ENCODE results near the gene SPATA2. TPM values are rescaled to one million over a fixed set of nuclear protein-coding genes. Genes with fewer than 3 reads are reported as not detected.

Gene SPATA2
- total and polyA plus RNA-seq, 2 experiments from 2014 or later = 3.1 to 4.6 TPM

DNA sequence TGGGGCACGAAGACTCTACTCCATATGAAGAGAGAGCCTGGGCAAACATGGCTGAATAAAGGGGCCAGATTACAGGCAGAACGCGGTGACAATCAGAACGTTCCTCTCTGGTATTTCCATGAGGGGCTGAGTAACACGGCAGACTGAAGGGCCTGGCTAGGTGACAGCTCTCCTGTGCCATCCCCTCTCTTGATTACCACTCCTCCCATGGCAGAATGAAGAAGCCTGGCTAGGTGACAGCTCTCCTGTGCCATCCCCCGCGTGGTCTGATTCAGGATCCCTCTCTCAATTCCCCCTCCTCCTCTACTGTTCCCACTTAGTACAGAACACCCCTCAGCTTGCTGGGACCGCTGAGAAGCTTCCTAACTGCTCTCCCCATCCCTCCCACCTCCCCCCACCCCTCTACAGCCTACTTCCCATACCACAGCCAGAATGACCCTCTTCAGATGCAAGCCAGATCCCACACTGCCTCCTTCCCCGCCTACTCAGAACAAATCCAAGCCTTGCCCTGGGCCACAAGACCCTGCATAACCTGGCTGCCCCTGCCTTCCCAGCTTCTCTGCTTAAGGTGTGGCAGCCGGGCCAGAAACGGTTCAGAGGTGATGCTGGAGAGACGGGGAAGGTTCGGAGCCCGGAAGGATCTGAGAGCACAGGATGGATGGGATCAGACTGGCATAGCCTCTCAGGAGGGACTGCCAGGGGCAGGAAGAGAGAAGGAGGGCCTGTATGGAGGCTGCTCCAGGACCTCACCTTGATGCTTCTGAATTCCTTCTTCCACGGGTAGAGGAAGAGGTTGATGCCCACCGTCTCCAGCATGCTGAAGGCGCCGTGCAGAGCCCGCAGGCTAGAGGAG, 7.7 kb downstream of the SPATA2 start:
- H3K9me3 ChIP-seq (ENCODE audit: low read depth) = no peaks in the 10 kb centered on the region
- in situ Hi-C loops (cut with MboI) = no loop called here
- no peaks in the 10 kb centered on the region for H3K27me3 ChIP-seq (replicated peaks; ENCODE audit: insufficient read depth)
- 91 to 94% methylated on average over 16 to 19 of the region's 19 CpGs for WGBS, 2 experiments (ENCODE audit: low coverage in 1 of 2, low lambda C conversion rate in 2 of 2, missing lambda C conversion rate in 2 of 2)
- no peak overlapping the region for H3K4me2 ChIP-seq (ENCODE audit: unreplicated experiment)
- no peak overlapping the region for H3K9ac ChIP-seq
- no peak overlapping the region for H3K27ac ChIP-seq
- H3F3A ChIP-seq (ENCODE audit: insufficient read depth) = no peaks in the 10 kb centered on the region
- H3K36me3 ChIP-seq (ENCODE audit: low read depth) = peaks cover 18% of the 10 kb centered on the region; the same call in 1 of the 2 replicates
- no peak for TF ChIP-seq EZH2 (IDR thresholded peaks at IDR 0.05; ENCODE audit: insufficient read depth, poor library complexity, severe bottlenecking)
- TF ChIP-seq EZH2phosphoT487 (IDR thresholded peaks at IDR 0.05; ENCODE audit: insufficient read depth, low read depth) = no peak
- H3K4me1 ChIP-seq (ENCODE audit: insufficient read depth) = no peaks in the 10 kb centered on the region
- peaks cover 52% of the 10 kb centered on the region for H3K79me2 ChIP-seq (ENCODE audit: insufficient read depth)
- no peaks in the 10 kb centered on the region for H3K9me2 ChIP-seq (ENCODE audit: insufficient read depth)
- no peaks in the 10 kb centered on the region for H4K20me1 ChIP-seq (ENCODE audit: insufficient read depth)
- no peak for DNase-seq
- H2AFZ ChIP-seq = no peak overlapping the region
- no peak overlapping the region for H3K4me3 ChIP-seq

DNA sequence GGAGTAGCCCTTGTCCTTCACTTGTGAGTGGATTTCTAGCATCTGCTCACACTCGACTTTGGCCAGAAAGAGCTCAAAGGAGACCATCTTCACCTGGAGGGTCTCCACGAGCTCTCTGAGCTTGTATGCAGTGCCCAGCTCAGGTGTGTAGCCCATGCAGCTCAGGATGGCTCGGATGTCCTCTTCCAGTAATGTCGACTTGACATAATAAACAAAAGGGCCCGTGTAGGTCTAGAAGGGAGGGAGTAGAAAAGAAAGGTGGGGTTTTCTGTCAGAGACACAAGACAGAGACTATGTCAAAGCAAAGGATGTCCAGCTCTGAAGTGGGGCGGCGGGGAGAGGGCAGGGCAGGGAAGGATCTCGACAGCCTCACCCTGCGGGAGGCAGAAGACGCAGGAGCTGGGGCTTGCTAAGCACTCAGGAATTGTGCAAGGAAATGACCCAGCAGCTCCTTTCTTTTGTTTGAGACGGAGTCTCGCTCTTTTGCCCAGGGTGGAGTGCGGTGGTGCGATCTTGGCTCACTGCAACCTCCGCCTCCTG, 8.6 kb downstream of the SPATA2 start:
- Histone ChIP-seq H3K9me3 (ENCODE audit: low read depth) (no peaks in the 10 kb centered on the region), H3K4me3 (no peak overlapping the region), H3K79me2 (ENCODE audit: insufficient read depth) (peaks cover 42% of the 10 kb centered on the region), H3K27me3 (replicated peaks; ENCODE audit: insufficient read depth) (no peaks in the 10 kb centered on the region), H3F3A (ENCODE audit: insufficient read depth) (no peaks in the 10 kb centered on the region), H4K20me1 (ENCODE audit: insufficient read depth) (no peaks in the 10 kb centered on the region), H3K4me2 (ENCODE audit: unreplicated experiment) (no peak overlapping the region), H3K4me1 (ENCODE audit: insufficient read depth) (no peaks in the 10 kb centered on the region), H3K9ac (no peak overlapping the region), H3K27ac (no peak overlapping the region), H2AFZ (no peak overlapping the region), H3K9me2 (ENCODE audit: insufficient read depth) (no peaks in the 10 kb centered on the region), H3K36me3 (ENCODE audit: low read depth) (peaks cover 18% of the 10 kb centered on the region; the same call in 1 of the 2 replicates)
- TF ChIP-seq EZH2phosphoT487 (IDR thresholded peaks at IDR 0.05; ENCODE audit: insufficient read depth, low read depth) = no peak
- TF ChIP-seq EZH2 (IDR thresholded peaks at IDR 0.05; ENCODE audit: insufficient read depth, poor library complexity, severe bottlenecking) = no peak
- no peak for DNase-seq
- WGBS, 2 experiments (ENCODE audit: low coverage in 1 of 2, low lambda C conversion rate in 2 of 2, missing lambda C conversion rate in 2 of 2) = 88 to 94% methylated on average over 15 of the region's 15 CpGs
- in situ Hi-C loops (cut with MboI) = no loop called here

DNA sequence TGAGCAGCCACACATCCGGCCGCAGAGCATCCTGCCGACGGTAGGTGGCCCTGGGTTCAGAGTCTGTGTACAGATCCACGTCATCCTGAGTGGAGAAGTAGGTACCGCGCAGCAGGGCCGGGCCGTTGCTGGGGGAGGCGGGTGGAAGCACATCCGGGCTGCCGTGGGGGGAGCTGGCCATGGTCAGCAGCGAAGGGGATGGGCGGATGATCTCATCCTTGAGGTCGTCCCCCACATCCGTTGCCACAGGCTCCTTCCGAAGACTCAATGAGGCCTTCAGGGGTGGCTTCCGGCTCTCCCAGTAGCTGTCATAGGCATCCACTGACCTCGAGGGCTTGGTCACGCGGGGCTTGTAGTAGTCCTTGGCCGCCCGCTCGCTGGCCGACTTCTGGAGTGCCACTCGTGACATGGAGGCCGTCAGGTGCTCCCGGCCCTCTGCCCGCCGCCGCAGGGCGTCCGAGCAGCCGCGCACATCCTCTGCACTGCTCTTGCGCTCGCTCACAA, 9.2 kb downstream of the SPATA2 start:
- Histone ChIP-seq H3K27me3 (replicated peaks; ENCODE audit: insufficient read depth) (no peaks in the 10 kb centered on the region), H4K20me1 (ENCODE audit: insufficient read depth) (no peaks in the 10 kb centered on the region), H3K9ac (no peak overlapping the region), H3K27ac (no peak overlapping the region), H3F3A (ENCODE audit: insufficient read depth) (no peaks in the 10 kb centered on the region), H3K9me2 (ENCODE audit: insufficient read depth) (no peaks in the 10 kb centered on the region), H2AFZ (no peak overlapping the region), H3K4me3 (no peak overlapping the region), H3K9me3 (ENCODE audit: low read depth) (no peaks in the 10 kb centered on the region), H3K36me3 (ENCODE audit: low read depth) (peaks cover 18% of the 10 kb centered on the region; the same call in 1 of the 2 replicates), H3K4me2 (ENCODE audit: unreplicated experiment) (no peak overlapping the region), H3K4me1 (ENCODE audit: insufficient read depth) (no peaks in the 10 kb centered on the region), H3K79me2 (ENCODE audit: insufficient read depth) (peaks cover 37% of the 10 kb centered on the region)
- 96 to 99% methylated on average over 36 to 37 of the region's 37 CpGs for WGBS, 2 experiments (ENCODE audit: low coverage in 1 of 2, low lambda C conversion rate in 2 of 2, missing lambda C conversion rate in 2 of 2)
- in situ Hi-C loops (cut with MboI) = no loop called here
- no peak for DNase-seq
- TF ChIP-seq EZH2phosphoT487 (IDR thresholded peaks at IDR 0.05; ENCODE audit: insufficient read depth, low read depth) (no peak), EZH2 (IDR thresholded peaks at IDR 0.05; ENCODE audit: insufficient read depth, poor library complexity, severe bottlenecking) (no peak)

DNA sequence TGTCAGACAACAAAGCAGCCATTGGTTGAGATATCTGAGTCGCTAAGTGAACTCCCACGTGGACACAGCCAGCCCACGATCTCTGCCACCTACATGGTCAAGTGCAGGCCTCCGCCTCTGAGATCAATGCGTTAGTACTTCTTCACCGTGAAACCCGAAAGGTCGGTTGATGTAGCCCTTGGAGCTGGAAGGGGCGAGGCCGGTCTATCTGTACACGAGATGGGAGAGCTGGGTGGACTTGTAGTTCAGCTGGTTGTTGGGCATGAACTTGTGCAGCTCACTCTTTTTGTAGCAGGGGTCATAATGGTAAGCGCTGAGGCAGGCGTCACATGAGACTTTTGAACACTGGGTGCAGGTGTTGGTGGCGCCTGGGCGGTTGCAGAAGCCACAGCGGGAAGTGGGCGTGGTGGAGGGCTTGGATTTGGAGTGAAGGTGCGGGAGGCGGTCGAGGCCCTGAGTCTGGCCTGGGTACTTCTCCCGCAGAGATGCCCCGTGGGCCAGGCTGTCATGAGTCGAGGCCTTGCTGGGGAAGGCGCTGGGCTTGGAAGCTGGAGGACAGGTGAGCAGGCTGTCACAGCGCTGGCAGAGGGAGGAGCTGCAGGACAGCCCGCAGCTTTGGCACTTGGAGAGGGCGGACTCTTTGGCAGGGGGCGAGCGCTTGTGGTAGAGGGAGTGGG, 9.8 kb downstream of the SPATA2 start:
- Histone ChIP-seq H3K9me2 (ENCODE audit: insufficient read depth) (no peaks in the 10 kb centered on the region), H3K9ac (no peak overlapping the region), H2AFZ (no peak overlapping the region), H3K27me3 (replicated peaks; ENCODE audit: insufficient read depth) (no peaks in the 10 kb centered on the region), H3K79me2 (ENCODE audit: insufficient read depth) (peaks cover 31% of the 10 kb centered on the region), H3F3A (ENCODE audit: insufficient read depth) (no peaks in the 10 kb centered on the region), H3K27ac (no peak overlapping the region), H3K9me3 (ENCODE audit: low read depth) (no peaks in the 10 kb centered on the region), H3K4me1 (ENCODE audit: insufficient read depth) (no peaks in the 10 kb centered on the region), H3K4me2 (ENCODE audit: unreplicated experiment) (no peak overlapping the region), H3K4me3 (no peak overlapping the region), H4K20me1 (ENCODE audit: insufficient read depth) (no peaks in the 10 kb centered on the region), H3K36me3 (ENCODE audit: low read depth) (peaks cover 18% of the 10 kb centered on the region; the same call in 1 of the 2 replicates)
- DNase-seq = no peak
- no peak for TF ChIP-seq EZH2phosphoT487 (IDR thresholded peaks at IDR 0.05; ENCODE audit: insufficient read depth, low read depth)
- TF ChIP-seq EZH2 (IDR thresholded peaks at IDR 0.05; ENCODE audit: insufficient read depth, poor library complexity, severe bottlenecking) = no peak
- in situ Hi-C loops (cut with MboI) = no loop called here
- WGBS, 2 experiments (ENCODE audit: low coverage in 1 of 2, low lambda C conversion rate in 2 of 2, missing lambda C conversion rate in 2 of 2) = 93% methylated on average over 29 of the region's 29 CpGs

Measured in GM23248 (cell line).